ENCODE results near the gene PCSK5. TPM values are rescaled to one million over a fixed set of nuclear protein-coding genes. Genes with fewer than 3 reads are reported as not detected.

Gene PCSK5
- polyA plus RNA-seq, 1 donor from 2014 or later: 1.7 TPM

DNA sequence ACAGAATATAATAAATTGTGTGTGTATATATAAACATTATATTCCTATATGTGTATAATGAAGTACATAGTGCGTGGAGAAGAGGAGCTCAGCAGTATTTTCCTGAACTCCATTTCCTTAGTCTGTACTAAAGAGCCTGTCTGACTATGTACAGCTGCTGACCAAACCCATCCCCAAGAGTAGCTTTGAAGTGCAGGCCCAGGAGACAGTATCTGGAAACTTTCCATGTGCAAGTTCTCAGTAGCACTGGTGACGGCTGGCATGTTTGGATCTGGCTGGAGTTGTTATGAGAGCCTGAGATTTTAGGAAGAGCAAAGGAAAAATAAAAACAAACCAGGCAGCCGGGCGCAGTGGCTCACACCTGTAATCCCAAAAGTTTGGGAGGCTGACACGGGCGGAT, 259.5 kb downstream of the PCSK5 start:
- Histone ChIP-seq H3K9me2 (ENCODE audit: insufficient read depth, low read length) (no peaks in the 10 kb centered on the region), H3K79me2 (replicated peaks; ENCODE audit: insufficient read depth, low read length) (no peaks in the 10 kb centered on the region), H3K4me3 (ENCODE audit: low read length) (no peak overlapping the region), H3K27me3 (ENCODE audit: insufficient read depth, low read depth, low read length) (no peaks in the 10 kb centered on the region), H3K4me2 (ENCODE audit: low read length) (no peak overlapping the region), H3K27ac (ENCODE audit: low read length) (no peak overlapping the region), H2AFZ (ENCODE audit: low read depth, low read length) (no peak overlapping the region), H3F3A (ENCODE audit: insufficient read depth, low read length, poor library complexity, severe bottlenecking) (no peaks in the 10 kb centered on the region), H3K9ac (ENCODE audit: low read length) (no peak overlapping the region), H3K9me3 (ENCODE audit: low read length) (no peaks in the 10 kb centered on the region), H3K36me3 (ENCODE audit: insufficient read depth, low read length) (no peaks in the 10 kb centered on the region), H4K20me1 (ENCODE audit: insufficient read depth) (no peaks in the 10 kb centered on the region)
- TF ChIP-seq EP300 (conservative IDR thresholded peaks at IDR 0.05; ENCODE audit: poor library complexity, severe bottlenecking) (no peak), TAF1 (IDR thresholded peaks at IDR 0.05; ENCODE audit: low read depth) (no peak), EZH2 (IDR thresholded peaks at IDR 0.05; ENCODE audit: borderline replicate concordance, insufficient read depth, low read length, poor library complexity, severe bottlenecking) (no peak), SMC3 (conservative IDR thresholded peaks at IDR 0.05; ENCODE audit: poor library complexity) (no peak), MXI1 (conservative IDR thresholded peaks at IDR 0.05; ENCODE audit: poor library complexity, severe bottlenecking) (no peak), POLR2AphosphoS5 (IDR thresholded peaks at IDR 0.05) (no peak)
- TF ChIP-seq, protein P1, sequence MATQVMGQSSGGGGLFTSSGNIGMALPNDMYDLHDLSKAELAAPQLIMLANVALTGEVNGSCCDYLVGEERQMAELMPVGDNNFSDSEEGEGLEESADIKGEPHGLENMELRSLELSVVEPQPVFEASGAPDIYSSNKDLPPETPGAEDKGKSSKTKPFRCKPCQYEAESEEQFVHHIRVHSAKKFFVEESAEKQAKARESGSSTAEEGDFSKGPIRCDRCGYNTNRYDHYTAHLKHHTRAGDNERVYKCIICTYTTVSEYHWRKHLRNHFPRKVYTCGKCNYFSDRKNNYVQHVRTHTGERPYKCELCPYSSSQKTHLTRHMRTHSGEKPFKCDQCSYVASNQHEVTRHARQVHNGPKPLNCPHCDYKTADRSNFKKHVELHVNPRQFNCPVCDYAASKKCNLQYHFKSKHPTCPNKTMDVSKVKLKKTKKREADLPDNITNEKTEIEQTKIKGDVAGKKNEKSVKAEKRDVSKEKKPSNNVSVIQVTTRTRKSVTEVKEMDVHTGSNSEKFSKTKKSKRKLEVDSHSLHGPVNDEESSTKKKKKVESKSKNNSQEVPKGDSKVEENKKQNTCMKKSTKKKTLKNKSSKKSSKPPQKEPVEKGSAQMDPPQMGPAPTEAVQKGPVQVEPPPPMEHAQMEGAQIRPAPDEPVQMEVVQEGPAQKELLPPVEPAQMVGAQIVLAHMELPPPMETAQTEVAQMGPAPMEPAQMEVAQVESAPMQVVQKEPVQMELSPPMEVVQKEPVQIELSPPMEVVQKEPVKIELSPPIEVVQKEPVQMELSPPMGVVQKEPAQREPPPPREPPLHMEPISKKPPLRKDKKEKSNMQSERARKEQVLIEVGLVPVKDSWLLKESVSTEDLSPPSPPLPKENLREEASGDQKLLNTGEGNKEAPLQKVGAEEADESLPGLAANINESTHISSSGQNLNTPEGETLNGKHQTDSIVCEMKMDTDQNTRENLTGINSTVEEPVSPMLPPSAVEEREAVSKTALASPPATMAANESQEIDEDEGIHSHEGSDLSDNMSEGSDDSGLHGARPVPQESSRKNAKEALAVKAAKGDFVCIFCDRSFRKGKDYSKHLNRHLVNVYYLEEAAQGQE (IDR thresholded peaks at IDR 0.05; ENCODE audit: borderline replicate concordance): no peak
- TF ChIP-seq, protein P2, sequence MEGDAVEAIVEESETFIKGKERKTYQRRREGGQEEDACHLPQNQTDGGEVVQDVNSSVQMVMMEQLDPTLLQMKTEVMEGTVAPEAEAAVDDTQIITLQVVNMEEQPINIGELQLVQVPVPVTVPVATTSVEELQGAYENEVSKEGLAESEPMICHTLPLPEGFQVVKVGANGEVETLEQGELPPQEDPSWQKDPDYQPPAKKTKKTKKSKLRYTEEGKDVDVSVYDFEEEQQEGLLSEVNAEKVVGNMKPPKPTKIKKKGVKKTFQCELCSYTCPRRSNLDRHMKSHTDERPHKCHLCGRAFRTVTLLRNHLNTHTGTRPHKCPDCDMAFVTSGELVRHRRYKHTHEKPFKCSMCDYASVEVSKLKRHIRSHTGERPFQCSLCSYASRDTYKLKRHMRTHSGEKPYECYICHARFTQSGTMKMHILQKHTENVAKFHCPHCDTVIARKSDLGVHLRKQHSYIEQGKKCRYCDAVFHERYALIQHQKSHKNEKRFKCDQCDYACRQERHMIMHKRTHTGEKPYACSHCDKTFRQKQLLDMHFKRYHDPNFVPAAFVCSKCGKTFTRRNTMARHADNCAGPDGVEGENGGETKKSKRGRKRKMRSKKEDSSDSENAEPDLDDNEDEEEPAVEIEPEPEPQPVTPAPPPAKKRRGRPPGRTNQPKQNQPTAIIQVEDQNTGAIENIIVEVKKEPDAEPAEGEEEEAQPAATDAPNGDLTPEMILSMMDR (IDR thresholded peaks at IDR 0.05; ENCODE audit: poor library complexity, severe bottlenecking): no peak

DNA sequence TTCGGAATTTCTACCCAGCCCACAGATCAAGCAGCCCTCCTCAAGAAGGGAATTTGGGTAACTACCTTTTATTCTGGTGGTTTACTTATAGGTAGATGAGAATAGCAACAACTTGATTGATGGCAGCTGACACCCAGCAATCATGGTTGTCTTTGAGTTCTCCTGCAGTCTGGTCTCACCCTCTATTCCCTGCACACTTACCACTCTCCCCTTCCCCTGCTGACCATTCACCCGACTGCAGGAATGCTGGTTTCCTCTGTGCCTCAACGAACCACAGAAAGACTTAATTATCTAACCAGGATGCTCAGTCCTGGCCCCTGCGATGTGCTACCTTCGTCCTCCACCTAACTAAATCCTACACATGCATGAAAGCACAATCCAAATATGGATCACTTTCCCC, 260.8 kb downstream of the PCSK5 start:
- H3K9ac ChIP-seq (ENCODE audit: low read length): no peak overlapping the region
- H2AFZ ChIP-seq (ENCODE audit: low read depth, low read length): no peak overlapping the region
- no peaks in the 10 kb centered on the region for H3K27me3 ChIP-seq (ENCODE audit: insufficient read depth, low read depth, low read length)
- no peak overlapping the region for H3K4me3 ChIP-seq (ENCODE audit: low read length)
- no peaks in the 10 kb centered on the region for H3K36me3 ChIP-seq (ENCODE audit: insufficient read depth, low read length)
- no peak overlapping the region for H3K27ac ChIP-seq (ENCODE audit: low read length)
- no peak overlapping the region for H3K4me2 ChIP-seq (ENCODE audit: low read length)
- H3K9me3 ChIP-seq (ENCODE audit: low read length): no peaks in the 10 kb centered on the region
- H3K9me2 ChIP-seq (ENCODE audit: insufficient read depth, low read length): no peaks in the 10 kb centered on the region
- H3F3A ChIP-seq (ENCODE audit: insufficient read depth, low read length, poor library complexity, severe bottlenecking): no peaks in the 10 kb centered on the region
- TF ChIP-seq, protein P2 (IDR thresholded peaks at IDR 0.05; ENCODE audit: poor library complexity, severe bottlenecking): no peak
- TF ChIP-seq TAF1 (IDR thresholded peaks at IDR 0.05; ENCODE audit: low read depth): no peak
- TF ChIP-seq EZH2 (IDR thresholded peaks at IDR 0.05; ENCODE audit: borderline replicate concordance, insufficient read depth, low read length, poor library complexity, severe bottlenecking): no peak
- no peak for TF ChIP-seq EP300 (conservative IDR thresholded peaks at IDR 0.05; ENCODE audit: poor library complexity, severe bottlenecking)
- no peak for TF ChIP-seq MXI1 (conservative IDR thresholded peaks at IDR 0.05; ENCODE audit: poor library complexity, severe bottlenecking)
- no peak for TF ChIP-seq SMC3 (conservative IDR thresholded peaks at IDR 0.05; ENCODE audit: poor library complexity)
- TF ChIP-seq POLR2AphosphoS5 (IDR thresholded peaks at IDR 0.05): no peak
- TF ChIP-seq, protein P1 (IDR thresholded peaks at IDR 0.05; ENCODE audit: borderline replicate concordance): no peak
- no peak for TF ChIP-seq RAD21 (conservative IDR thresholded peaks at IDR 0.05)
- H4K20me1 ChIP-seq (ENCODE audit: insufficient read depth): no peaks in the 10 kb centered on the region
- no peaks in the 10 kb centered on the region for H3K79me2 ChIP-seq (replicated peaks; ENCODE audit: insufficient read depth, low read length)

Data from neural cell (in vitro differentiated cells).